NB4 (cell line): Measurements from ENCODE around the gene EMP2.

Experiments used
- POLR2A ChIP-seq: IDR thresholded peaks from 2 replicates; pipeline ENCODE4 v1.6.1; 2011; ENCODE audit warnings: mild to moderate bottlenecking; ENCODE audit not compliant: insufficient read length; ENCODE audit errors: extremely low read depth
- TF ChIP-seq, protein P1 (sequence below): IDR thresholded peaks from one replicate; pipeline ENCODE4 v1.5.1; 2012; ENCODE audit warnings: low read depth, low read length

DNA sequence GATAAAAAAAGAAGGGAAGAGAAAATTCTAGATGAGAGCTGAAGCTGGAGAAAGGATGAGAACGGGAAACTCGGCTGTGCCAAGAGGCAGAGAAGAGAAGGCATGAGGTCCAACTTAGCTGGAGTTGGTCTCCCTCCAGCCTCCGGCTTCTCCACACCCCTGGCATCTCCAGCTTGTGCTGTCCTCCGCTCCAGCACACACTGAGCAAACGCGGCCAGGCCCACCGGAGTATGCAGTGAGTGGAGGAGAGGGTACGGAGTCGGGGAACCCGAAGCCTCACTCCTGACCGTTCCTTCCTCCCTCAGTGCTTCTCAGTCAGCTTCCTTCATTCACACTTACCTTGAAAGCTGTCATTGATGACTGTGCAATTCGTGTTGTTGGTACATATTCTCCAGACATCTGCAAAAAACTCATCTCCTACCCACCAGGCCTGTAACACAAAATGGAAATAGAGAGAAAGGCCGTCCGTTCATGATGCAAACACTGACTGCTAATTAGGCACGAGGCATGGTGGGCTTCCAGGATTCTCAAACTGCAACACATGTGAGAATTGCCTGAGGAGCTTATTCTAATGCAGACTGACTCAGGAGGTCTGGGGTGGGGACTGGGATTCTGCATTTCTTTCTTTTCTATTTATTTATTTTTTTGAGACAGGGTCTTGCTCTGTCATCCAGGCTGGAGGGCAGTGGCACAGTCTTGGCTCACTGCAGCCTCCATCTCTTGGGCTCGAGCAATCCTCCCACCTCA, 37.0 kb downstream of the EMP2 start:
- TF ChIP-seq, protein P1, sequence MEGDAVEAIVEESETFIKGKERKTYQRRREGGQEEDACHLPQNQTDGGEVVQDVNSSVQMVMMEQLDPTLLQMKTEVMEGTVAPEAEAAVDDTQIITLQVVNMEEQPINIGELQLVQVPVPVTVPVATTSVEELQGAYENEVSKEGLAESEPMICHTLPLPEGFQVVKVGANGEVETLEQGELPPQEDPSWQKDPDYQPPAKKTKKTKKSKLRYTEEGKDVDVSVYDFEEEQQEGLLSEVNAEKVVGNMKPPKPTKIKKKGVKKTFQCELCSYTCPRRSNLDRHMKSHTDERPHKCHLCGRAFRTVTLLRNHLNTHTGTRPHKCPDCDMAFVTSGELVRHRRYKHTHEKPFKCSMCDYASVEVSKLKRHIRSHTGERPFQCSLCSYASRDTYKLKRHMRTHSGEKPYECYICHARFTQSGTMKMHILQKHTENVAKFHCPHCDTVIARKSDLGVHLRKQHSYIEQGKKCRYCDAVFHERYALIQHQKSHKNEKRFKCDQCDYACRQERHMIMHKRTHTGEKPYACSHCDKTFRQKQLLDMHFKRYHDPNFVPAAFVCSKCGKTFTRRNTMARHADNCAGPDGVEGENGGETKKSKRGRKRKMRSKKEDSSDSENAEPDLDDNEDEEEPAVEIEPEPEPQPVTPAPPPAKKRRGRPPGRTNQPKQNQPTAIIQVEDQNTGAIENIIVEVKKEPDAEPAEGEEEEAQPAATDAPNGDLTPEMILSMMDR: no peak
- no peak for TF ChIP-seq POLR2A
